Superior temporal gyrus (tissue), 1 donor: ENCODE data around the gene SETD7.
"Not testable (repeated sequence)": the region's sequence is repeated elsewhere in the genome, so short reads cannot be mapped to it uniquely, and the experiment has no call there.

Experiments used
- DNase-seq: peaks from one replicate; pipeline ENCODE4 v3.0.0-alpha.2; 2016; ENCODE audit errors: extremely low spot score

Gene SETD7

GRCh38 chr4:139468756-139469155, 87.3 kb downstream of the SETD7 start:
- not testable (repeated sequence) for DNase-seq

DNA sequence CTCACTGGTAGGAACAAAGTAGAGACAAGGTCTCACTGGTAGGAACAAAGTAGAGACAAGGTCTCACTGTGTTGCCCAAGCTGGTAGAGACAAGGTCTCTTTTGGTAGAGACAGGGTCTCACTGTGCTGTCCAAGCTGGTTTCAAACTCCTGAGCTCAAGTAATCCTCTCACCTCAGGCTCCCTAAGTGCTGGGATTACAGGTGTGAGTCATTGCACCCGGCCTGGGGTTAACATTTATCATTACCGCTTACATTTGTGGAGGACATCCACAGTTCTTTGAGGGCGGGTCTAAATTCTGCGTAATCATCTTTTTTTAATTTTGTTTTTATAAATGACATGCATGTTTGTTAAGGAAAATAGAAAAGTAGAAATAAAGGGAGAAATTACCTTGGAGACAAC, 90.1 kb downstream of the SETD7 start:
- no peak for DNase-seq

DNA sequence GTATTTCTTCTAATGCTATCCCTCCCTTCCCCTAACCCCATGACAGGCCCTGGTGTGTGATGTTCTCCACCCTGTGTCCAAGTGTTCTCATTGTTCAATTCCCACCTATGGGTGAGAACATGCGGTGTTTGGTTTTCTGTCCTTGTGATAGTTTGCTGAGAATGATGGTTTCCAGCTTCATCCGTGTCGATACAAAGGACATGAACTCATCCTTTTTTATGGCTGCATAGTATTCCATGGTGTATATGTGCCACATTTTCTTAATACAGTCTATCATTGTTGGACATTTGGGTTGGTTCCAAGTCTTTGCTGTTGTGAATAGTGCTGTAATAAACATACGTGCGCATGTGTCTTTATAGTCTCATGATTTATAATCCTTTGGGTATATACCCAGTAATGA, 91.5 kb downstream of the SETD7 start:
- not testable (repeated sequence) for DNase-seq

DNA sequence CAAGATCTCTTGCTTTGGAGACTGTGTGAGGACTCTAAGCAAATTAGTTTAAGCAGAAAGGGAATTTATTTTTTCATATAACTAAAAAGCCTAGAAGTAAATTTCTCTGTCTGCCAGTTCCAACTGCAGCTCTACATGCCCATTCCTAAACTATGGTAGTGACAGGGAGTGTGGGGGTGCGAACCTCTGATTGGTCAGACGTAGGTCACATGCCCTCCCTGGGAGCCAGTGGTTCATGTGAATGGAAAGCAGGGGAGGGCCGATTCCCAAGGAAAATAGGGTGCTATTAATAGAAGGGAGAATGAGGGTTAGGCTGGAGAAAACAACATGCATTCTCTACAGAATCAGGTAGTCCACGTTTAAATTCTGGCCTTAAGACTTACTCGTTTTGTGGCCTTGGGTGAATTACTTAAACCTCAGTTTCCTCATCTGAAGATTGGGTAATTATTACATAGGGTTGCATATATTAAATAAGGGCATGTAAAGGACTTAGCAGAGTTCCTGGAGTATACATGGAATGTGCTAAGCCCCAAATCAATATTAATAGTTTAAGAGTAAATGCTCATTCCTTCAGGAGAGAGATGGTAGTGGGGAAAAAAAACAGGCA, 94.9 kb downstream of the SETD7 start:
- no peak for DNase-seq

GRCh38 chr4:139460565-139460964, 95.5 kb downstream of the SETD7 start:
- DNase-seq, result no peak

GRCh38 chr4:139458999-139459398, 97.0 kb downstream of the SETD7 start:
- no peak for DNase-seq

- DNase-seq, result no peak
Observed at GRCh38 chr4:139458543-139458942, 97.5 kb downstream of the SETD7 start.

GRCh38 chr4:139457318-139457717, 98.7 kb downstream of the SETD7 start:
- no peak for DNase-seq

- no peak for DNase-seq
Observed at GRCh38 chr4:139455126-139455538, 100.9 kb downstream of the SETD7 start.

GRCh38 chr4:139454111-139455045, 101.6 kb downstream of the SETD7 start, which contains the start of gene RAB33B:
Gene RAB33B, plus strand, starts transcription at chr4:139454121. Its CDS starts 75 bp downstream, at chr4:139454196.
- peak; percentile 57 for DNase-seq

DNA sequence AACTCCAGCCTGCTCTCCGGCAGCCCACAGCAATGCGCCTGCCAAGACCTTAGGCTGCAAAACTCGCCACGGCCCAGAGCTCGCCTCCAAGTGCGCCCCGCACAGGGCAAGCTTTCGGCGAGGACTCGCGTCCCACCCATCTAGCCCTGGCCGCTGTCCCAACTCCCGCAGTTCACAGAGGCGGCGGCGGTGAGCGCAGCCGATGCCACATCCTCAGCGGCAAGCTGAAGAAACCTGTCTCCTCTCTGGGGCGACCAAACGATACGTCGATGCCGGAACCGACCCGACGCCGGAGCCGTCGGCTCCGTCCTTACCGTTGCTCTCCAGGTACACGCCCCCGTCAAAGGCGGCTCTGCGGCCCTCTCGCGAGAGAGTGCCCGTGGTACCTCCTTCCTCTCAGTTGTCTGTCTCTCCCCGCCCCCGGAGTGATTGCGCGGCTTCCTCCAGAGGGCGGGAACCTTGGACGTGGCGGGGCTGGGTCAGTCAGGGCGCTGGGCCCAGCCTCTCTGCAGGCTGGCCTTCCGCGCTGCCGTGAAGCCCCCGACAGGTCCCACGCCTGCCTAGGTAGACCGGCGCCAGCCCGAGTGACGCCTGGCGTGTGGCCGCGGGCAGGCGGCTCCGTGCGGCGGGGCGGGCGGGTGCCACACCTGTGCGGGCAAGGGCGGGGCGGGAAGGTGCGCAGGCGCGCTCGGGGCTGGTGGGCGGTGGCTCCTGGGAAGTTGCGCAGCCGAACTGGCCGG, 102.5 kb downstream of the SETD7 start:
- DNase-seq, result peak; percentile 92

DNA sequence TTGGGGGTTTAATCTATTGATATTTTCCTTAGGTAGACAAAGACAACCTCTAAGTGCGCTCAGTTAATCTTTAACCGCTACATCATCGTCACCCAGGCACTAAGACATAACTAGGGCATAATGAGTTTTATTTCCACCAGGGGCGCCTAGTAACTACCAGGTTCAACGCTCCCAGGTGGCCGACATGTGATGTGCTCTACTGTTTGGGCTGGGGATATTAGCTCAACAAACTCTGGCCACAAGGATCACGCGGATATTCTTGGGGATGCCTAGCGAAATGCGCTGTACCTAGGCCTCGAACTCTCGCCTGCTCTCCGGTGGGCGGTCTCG, 103.0 kb downstream of the SETD7 start:
- DNase-seq, result no peak

DNA sequence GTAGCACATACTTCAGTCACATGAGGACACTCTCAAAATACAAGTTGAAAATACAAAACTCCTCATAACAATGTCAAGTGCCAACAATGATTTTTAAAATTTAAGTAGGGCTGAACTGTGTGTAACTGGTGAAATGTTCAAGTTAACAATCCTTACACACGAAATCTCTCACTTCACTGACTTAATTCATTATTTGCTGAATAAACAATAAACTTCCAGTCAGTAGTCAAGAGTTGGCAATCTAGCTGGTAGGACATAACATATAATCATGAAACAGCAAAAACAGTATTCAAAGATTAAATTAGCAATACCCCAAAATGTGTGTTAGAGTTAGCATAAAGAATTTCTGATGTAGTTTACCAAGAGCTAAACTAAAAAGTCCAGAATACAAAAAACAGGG, 104.0 kb downstream of the SETD7 start:
- no peak for DNase-seq

DNA sequence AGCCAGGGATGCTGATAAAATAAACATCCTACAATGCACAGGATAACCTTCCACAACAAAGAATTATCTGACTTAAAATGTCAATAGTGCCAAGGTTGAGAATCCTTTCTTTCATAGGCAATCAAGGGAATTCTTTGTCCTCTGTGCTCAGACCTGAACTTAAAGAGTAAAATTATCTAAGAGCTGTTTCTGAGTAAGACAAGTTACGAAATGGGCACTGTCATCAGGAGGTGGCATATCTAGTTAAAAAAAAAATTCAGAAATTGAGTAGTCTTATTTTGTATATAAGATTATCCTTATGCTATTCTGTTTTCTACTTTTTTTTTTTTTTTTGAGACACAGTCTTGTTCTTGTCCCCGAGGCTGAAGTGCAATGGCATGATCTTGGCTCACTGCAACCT, 105.4 kb downstream of the SETD7 start:
- no peak for DNase-seq

DNA sequence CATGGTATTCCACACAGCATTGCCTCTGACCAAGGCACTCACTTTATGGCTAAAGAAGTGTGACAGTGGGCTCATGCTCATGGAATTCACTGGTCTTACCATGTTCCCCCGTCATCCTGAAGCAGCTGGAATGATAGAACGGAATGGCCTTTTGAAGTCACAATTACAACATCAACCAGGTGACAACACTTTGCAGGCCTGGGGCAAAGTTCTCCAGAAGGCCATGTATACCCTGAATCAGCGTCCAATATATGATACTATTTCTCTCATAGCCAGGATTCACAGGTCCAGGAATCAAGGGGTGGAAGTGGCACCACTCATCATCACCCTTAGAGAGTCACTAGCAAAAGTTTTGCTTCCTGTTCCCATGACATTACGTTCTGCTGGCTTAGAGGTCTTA, 108.9 kb downstream of the SETD7 start:
- not testable (repeated sequence) for DNase-seq
